Measurements from ENCODE around the gene PRSS35. TPM values are rescaled to one million over a fixed set of nuclear protein-coding genes. Genes with fewer than 3 reads are reported as not detected.

The PRSS35 gene
- total RNA-seq, 1 experiment from 2014 or later = 0.10 TPM

- no TSS peak for BruUV-seq (replicated peaks)
- TF ChIP-seq CTCF (IDR thresholded peaks at IDR 0.05) (no peak), TCF7L2 (IDR thresholded peaks at IDR 0.05; ENCODE audit: low read depth, low read length) (no peak), POLR2AphosphoS5 (IDR thresholded peaks at IDR 0.05; ENCODE audit: low read depth, low read length) (no peak), SIN3A (IDR thresholded peaks at IDR 0.05; ENCODE audit: borderline replicate concordance, insufficient read depth, low read depth, low read length) (no peak)
- TF ChIP-seq, protein P1, sequence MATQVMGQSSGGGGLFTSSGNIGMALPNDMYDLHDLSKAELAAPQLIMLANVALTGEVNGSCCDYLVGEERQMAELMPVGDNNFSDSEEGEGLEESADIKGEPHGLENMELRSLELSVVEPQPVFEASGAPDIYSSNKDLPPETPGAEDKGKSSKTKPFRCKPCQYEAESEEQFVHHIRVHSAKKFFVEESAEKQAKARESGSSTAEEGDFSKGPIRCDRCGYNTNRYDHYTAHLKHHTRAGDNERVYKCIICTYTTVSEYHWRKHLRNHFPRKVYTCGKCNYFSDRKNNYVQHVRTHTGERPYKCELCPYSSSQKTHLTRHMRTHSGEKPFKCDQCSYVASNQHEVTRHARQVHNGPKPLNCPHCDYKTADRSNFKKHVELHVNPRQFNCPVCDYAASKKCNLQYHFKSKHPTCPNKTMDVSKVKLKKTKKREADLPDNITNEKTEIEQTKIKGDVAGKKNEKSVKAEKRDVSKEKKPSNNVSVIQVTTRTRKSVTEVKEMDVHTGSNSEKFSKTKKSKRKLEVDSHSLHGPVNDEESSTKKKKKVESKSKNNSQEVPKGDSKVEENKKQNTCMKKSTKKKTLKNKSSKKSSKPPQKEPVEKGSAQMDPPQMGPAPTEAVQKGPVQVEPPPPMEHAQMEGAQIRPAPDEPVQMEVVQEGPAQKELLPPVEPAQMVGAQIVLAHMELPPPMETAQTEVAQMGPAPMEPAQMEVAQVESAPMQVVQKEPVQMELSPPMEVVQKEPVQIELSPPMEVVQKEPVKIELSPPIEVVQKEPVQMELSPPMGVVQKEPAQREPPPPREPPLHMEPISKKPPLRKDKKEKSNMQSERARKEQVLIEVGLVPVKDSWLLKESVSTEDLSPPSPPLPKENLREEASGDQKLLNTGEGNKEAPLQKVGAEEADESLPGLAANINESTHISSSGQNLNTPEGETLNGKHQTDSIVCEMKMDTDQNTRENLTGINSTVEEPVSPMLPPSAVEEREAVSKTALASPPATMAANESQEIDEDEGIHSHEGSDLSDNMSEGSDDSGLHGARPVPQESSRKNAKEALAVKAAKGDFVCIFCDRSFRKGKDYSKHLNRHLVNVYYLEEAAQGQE (IDR thresholded peaks at IDR 0.05; ENCODE audit: insufficient read depth in 1 of 2, low read depth in 2 of 2, low read length in 1 of 2) = no peak
- no peak overlapping the region for H3K4me3 ChIP-seq (ENCODE audit: low read depth in 2 of 2, low read length in 2 of 2)
- no peaks in the 10 kb centered on the region for H3K9me3 ChIP-seq (ENCODE audit: control insufficient read depth, insufficient read depth, low read depth, low read length)
- H3K36me3 ChIP-seq (ENCODE audit: control insufficient read depth, insufficient read depth, low read length) = no peaks in the 10 kb centered on the region
- in situ Hi-C loops (cut with HindIII; ENCODE audit: low pct_unique_long_range_greater_than_20kb, low sequenced_read_pairs) (no loop called here), intact Hi-C loops (cut with micrococcal nuclease; ENCODE audit: unreplicated experiment) (no loop called here)
- DNase-seq (ENCODE audit: low read depth, low spot score) (no peak), ATAC-seq (no peak)
- POLR2A ChIA-PET = no interaction called here
- H3K4me1 ChIP-seq (ENCODE audit: control insufficient read depth, insufficient read depth, low read length) = no peaks in the 10 kb centered on the region
- H3K27ac ChIP-seq (ENCODE audit: low read length) = no peak overlapping the region
- CTCF ChIA-PET = no interaction called here
- H3K27me3 ChIP-seq (ENCODE audit: control insufficient read depth, insufficient read depth, low read length) = no peaks in the 10 kb centered on the region
Observed at GRCh38 chr6:83574783-83575182, 62.4 kb downstream of the PRSS35 start.

Other genes with a start within 250 kb of the PRSS35 start
- 19.7 TPM for gene ME1, start 81.5 kb upstream of the PRSS35 start, total RNA-seq (2021; ENCODE audit: unreplicated experiment)
- gene SNAP91, start 196.6 kb downstream of the PRSS35 start, total RNA-seq (2021; ENCODE audit: unreplicated experiment) = 0.95 TPM